HG02870 (cell line): ENCODE data around the gene SEMA4F.
"Not testable (repeated sequence)": the region's sequence is repeated elsewhere in the genome, so short reads cannot be mapped to it uniquely, and the experiment has no call there.

Experiments used
- ATAC-seq: cut with Tn5 transposase; IDR thresholded peaks from one replicate; pipeline ENCODE4 v1.9.1; 2021; ENCODE audit warnings: mild to moderate bottlenecking, moderate library complexity; ENCODE audit not compliant: unreplicated experiment

Gene SEMA4F

GRCh38 chr2:74653985-74654882 lies at the start of gene SEMA4F:
Gene SEMA4F (plus strand): TSS chr2:74654247. CDS start chr2:74654377, 130 bp downstream.
- peak; percentile 99 for ATAC-seq

GRCh38 chr2:74606927-74607326 lies 47.1 kb upstream of the SEMA4F start:
- ATAC-seq: no peak

- ATAC-seq: no peak
Measured at GRCh38 chr2:74617122-74617521, 36.9 kb upstream of the SEMA4F start.

GRCh38 chr2:74618410-74619083 lies 35.5 kb upstream of the SEMA4F start:
- ATAC-seq: no peak

GRCh38 chr2:74619651-74620297 lies 34.3 kb upstream of the SEMA4F start:
- no peak for ATAC-seq

- ATAC-seq: no peak
Measured at GRCh38 chr2:74620671-74621070, 33.4 kb upstream of the SEMA4F start.

- no peak for ATAC-seq
Measured at GRCh38 chr2:74625658-74626425, 28.2 kb upstream of the SEMA4F start.

GRCh38 chr2:74628538-74629105 lies 25.4 kb upstream of the SEMA4F start:
- no peak for ATAC-seq

GRCh38 chr2:74630454-74630853 lies 23.6 kb upstream of the SEMA4F start:
- ATAC-seq: not testable (repeated sequence)

GRCh38 chr2:74632209-74632938 lies 21.7 kb upstream of the SEMA4F start:
- no peak for ATAC-seq

GRCh38 chr2:74632939-74633312 lies 21.1 kb upstream of the SEMA4F start:
- ATAC-seq: no peak

- ATAC-seq: no peak
Measured at GRCh38 chr2:74639550-74639949, 14.5 kb upstream of the SEMA4F start.

- no peak for ATAC-seq
Measured at GRCh38 chr2:74645344-74645743, 8.7 kb upstream of the SEMA4F start.

- ATAC-seq: no peak
Measured at GRCh38 chr2:74646201-74646600, 7.8 kb upstream of the SEMA4F start.

- no peak for ATAC-seq
Measured at GRCh38 chr2:74646834-74647482, 7.1 kb upstream of the SEMA4F start.

- no peak for ATAC-seq
Measured at GRCh38 chr2:74648009-74648443, 6.0 kb upstream of the SEMA4F start, which contains the start of gene M1AP. Gene M1AP (minus strand): TSS chr2:74648330. CDS start chr2:74640275, 8,055 bp downstream.

GRCh38 chr2:74653589-74653984 lies 460 bp upstream of the SEMA4F start:
- ATAC-seq: peak; percentile 20

GRCh38 chr2:74655579-74655978 lies 1.5 kb downstream of the SEMA4F start:
- no peak for ATAC-seq

- ATAC-seq: no peak
Measured at GRCh38 chr2:74658516-74658915, 4.5 kb downstream of the SEMA4F start.
